ENCODE measurements around the gene EPHX1.
A peak's percentile ranks its signal among the peaks of the same experiment; 100 is the strongest.
"Not testable (repeated sequence)": the region's sequence is repeated elsewhere in the genome, so short reads cannot be mapped to it uniquely, and the experiment has no call there.

Gene EPHX1

DNA sequence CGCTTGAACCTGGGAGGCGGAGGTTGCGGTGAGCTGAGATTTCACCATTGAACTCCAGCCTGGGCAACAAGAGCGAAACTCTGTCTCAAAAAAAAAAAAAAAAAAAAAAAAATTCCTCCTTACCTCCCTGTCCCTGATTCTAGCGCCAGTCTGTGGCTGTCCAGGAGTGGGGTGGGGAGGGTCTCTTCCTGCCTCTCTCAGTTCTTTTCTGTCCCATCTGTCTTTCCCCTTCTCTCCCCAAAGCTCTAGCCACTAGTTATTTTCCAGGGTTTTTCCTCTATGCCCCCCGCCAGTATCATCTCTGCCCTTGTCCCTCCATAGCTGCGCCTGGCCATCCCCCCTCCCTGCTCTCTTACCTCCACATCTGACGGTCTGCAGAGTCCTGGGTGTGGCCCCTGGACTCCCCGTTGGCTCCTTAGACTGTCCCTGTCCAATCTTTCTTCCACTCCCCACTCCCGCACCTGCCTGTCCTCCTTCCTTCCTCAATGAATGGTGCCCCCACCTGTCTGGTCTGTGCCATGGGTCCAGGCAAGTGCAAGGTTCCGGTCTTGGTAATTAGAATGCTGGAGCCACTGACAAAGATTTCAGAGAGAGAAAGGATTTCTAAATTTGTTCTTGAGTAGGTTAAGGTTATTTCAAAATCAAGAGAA, 73.8 kb downstream of the EPHX1 start:
- no peak for DNase-seq

DNA sequence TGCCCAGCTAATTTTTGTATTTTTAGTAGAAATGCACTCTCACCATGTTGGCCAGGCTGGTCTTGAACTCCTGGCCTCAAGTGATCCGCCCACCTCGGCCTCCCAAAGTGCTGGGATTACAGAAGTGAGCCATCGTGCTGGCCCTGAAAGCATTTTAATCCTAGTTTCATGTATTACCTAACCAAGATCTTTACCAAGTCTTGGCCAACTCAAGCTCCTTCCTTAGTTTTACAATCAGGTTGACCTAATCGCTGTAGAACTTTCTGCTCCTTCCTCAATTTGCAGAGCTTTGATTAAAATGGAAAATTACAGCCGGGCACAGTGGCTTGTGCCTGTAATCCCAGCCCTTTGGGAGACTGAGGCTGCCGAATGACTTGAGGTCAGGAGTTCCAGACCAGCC, 75.4 kb downstream of the EPHX1 start:
- peak; percentile 85 for DNase-seq

DNA sequence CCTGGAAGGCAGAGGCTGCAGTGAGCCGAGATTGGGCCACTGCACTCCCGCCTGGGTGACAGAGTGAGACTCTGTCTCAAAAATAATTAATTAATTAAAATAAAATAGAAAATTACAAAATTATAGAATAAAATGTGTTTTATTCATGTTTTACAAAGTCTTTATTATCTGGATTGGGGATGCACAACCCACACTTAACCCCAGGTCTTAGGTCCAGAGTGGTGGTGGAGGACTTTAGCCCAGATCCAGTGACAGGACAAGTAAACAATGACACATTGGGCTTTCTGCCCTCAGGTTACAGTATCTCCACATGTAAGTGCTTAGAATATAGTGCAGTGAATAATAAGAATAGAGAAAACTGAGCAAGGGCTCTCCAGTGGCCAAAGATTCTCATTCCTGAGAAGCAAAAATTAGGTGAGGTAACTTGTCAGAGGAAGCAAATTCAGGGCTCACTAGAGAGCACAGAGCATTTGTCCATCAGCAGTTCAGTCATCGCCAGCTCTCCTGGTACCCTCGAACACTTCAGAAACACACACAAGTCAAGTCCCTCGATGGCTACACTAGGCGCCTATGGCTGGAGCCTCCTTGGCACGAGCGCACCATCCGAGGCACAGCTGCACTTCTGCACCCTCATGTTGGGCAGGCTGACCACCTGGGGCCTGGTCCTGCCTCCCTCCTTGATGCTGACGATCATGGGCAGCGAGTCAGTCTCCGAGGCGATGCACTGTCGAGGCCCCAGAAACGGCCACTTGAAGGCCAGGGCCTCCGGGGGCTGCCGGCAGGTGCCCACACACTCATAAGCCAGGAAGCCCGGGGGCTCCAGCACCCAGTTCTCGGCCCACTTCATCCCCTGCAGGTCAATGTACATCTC, 76.5 kb downstream of the EPHX1 start:
- no peak for DNase-seq

DNA sequence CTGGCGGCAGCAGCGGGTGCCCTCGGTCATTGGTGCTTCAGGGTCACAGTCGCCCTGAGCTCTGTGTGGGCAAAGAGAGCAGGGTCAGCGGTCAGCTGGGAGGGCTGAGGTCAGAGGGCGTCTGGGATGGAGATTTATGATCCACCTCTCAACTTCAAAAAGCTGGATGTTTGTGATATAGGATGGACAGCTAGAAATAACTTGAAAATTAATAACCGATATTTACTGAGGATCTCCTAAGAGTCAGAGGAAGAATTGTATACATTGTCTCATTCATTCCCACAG, 77.0 kb downstream of the EPHX1 start:
- no peak for DNase-seq

DNA sequence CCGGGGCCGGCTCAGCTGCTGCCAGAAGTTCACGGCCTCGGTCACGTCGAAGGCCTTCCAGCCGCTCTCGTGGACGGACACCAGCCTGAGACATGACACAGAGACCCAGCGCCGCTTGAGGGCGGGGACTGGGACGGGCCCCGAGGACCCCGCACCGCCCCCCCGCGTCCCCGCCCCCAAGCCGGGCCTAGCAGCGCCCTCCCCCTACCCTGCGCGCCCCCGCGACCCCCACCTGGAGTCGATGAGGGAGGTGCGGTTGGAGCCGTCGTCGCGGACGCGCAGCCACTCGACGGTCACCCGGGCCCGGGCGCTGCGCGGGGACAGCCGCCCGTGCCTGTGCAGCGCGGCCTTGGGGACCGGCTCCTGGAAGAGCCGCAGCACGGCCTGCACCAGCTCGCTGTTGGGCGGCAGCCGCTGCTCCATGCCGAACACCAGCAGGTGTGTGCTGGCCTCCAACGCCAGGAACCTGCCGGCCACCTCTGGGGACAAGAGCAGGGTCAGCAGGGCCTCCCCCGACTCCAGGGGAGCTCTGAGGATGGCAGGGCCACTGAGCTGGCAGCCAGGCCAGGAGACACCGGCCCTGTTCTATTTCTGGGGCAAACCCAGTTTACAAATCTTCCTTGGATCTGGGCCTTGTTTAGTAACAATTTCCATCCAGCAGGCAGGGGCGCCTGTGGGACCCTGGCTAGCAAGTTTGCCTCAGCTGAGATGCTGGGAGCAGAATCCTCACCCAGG, 77.8 kb downstream of the EPHX1 start:
- not testable (repeated sequence) for DNase-seq

DNA sequence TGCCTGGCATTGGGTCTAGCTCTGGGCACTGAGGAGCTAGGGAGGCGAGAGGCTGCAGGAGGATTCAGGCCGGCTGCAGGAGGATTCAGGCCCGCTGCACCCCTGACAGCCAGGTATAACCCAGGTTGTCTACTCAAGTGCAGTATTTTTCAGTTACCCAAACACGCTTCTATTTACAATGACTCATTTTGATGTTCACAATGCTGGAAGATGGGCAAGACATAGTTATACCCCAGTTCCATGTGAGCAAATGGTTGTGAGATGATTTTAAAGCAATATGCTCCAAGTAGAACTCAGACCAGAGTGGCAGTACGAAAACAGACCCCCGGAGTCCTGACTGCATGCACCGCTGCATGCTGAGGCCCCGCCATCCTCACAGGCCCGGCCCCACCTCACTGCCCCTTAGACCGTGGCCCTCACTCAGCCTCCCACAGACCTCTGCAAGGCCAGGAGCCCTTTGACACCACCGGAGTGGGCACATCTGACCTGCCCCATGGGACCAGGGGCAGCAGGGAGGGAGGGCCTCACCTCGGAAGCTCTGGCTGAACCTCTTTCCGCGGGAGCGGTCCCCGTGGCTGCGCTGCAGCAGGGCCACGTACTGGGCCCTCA, 78.5 kb downstream of the EPHX1 start:
- DNase-seq, result no peak

DNA sequence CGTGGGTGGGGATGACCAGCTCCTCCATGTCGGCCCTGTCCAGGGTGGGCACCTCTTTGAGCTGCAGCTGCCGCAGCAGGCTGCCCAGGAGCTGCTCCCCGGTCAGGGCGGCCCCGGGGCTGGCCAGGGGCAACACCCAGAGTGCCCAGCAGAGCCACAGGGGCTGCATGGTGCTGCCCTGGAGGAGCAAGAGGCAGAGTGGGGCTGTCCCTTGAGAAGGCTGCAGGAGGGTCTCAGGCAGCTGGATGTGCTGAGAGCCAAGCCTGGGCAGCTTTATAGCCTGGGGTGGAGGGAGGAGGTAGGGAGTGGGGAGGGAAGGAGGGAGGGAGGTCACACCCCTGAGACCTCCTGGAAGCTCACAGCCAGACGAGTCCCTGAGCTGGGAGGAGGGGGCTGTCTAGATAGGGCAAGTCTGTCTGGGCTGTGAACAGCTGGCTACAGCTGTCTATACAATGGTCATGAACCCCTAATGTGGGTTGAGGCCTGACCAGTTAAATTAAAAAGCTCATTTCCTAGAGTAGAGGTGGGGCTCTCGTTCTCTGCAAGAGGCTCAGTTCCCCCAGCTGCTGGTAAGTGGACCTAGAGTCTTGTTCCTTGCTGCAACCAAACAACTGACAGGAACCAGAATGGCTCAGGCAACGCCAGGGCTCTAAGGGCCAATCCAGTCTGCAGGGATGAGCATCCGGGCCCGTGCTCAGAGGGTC, 79.1 kb downstream of the EPHX1 start, which contains the start of gene LEFTY1:
Gene LEFTY1 (minus strand): TSS at position 249 of the 704 bp plus-strand sequence. CDS start 80 bp downstream, at position 169.
- no peak for DNase-seq

DNA sequence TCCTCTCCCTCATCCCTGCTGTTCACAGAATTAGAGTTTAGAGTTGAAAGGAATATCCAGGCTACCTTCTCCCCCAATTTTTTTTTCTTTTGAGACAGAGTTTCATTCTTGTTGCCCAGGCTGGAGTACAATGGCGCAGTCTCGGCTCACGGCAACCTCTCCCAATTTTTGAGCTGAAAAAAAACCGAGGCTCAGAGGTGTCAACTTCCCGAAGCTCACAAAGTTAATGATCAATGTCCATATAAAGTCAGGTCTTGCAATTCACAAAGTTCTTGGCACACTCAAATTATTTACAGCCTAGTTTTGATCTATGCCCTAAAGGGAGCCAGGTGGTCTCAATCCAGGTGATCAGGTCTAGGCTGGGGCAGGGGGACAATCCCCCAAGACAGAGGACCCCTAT, 79.8 kb downstream of the EPHX1 start:
- DNase-seq, result no peak

DNA sequence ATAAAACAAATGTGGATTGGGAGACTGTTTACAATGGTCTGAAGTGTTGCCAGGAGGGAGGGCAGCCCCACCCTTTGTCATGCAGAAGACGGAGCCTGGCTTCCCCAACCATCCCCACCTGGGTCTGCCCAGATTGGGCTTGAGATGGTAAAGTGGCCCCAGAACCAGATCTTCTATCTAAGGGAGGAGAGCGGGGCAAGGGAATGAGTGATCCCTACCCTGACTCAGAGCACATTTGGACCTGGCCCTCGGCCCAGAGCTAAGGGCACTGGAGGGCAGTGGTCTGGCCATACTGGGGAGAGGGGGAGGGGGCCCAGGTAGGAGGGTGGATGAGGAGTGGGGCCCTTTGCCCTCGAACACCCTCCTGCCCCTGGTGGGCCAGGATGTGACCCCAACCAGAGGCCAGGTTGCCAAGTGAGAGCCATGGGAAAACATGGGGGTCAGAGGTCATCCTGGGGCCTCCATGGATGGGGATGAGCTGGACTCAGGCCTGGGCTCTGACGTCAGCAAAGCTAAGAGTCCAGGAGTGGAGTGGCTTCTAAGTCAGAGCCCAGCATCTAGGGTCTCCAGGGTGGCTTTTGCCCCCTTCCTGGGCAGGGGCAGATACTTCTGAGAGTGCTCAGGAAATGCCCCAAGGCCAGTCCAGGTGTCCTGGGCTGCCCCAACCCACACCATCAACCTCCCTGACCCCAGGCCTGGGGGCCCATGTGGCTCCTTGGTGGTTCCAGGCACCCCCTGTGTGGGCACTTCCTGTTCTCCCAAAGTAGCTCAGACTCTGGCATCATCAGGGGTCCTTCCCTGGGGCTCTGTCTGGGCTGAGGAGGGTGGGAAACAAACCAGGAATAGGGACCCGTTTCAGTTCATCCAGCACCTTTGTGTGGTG, 80.7 kb downstream of the EPHX1 start:
- DNase-seq, result no peak

DNA sequence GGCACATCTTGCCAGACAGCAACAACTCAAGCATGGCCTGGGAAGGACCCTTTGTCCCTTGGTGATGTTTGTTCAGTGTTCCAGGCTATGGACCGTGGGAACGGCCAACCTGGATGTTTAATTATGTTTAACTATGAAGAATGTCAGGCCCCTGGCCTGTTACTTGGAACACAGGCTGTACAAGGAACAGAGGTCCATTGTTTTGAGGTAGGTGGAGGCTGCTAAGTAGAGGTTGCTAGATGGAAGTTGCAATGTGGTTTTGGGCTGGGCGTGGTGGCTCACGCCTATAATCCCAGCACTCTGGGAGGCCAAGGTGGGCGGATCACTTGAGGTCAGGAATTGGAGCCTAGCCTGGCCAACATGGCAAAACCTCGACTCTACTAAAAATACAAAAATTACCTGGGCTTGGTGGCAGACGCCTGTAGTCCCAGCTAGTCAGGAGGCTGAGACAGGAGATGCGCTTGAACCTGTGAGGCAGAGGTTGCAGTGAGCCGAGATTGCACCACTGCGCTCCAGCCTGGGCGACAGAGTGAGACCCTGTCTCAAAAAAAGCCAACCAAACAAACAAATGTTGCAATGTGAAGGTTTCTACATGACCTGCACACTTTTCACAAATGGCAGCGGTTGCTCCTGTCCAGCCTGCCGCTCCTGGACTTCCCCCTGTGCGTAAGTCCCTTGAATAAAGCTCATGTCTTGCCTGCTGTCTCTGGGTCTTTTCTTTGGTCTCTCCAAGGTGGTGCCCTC, 81.5 kb downstream of the EPHX1 start:
- no peak for DNase-seq

DNA sequence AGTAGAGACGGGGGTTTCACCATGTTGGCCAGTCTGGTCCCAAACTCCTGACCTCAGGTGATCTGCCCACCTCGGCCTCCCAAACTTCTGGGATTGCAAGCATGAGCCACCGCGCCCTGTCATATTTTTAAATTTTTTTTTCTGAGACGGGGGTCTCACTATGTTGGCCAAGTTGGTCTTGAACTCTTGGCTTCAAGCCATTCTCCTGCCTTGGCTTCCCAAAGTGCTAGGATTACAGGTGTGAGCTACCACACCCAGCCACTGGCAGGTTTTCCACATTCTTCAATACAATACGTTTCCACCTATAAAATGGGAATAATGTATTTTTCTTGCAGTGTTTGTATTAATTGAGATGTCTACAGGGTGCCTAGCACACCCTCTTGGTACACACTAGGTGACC, 82.4 kb downstream of the EPHX1 start:
- no peak for DNase-seq

All from MV-4-11 (cell line).